K562 (cell line): ENCODE results near the gene PAK1IP1. TPM values are rescaled to one million over a fixed set of nuclear protein-coding genes. Genes with fewer than 3 reads are reported as not detected.

Experiments
- AFF1 ChIP-seq, 2 experiments: fragments of 450-650 bp; IDR thresholded peaks; 2 replicates each; pipeline ENCODE4 v1.6.1; 2018; ENCODE audit warnings: mild to moderate bottlenecking in 2 of 2, low read depth in 1 of 2; ENCODE audit not compliant: partially characterized antibody in 2 of 2
- CEBPZ ChIP-seq: fragments of 150-350 bp; IDR thresholded peaks from 2 replicates; pipeline ENCODE4 v1.6.1; 2014; ENCODE audit warnings: low read depth, mild to moderate bottlenecking, low read length, borderline replicate concordance
- CSDE1 ChIP-seq, 2 experiments: fragments of 450-650 bp; IDR thresholded peaks; 2 replicates each; pipeline ENCODE4 v1.6.1; 2016; ENCODE audit warnings: mild to moderate bottlenecking in 1 of 2
- FOXP4 ChIP-seq: sonication (generic); formaldehyde crosslinking; IDR thresholded peaks from 2 replicates; pipeline ENCODE4 v1.8.0; 2022; ENCODE audit warnings: mild to moderate bottlenecking, missing genetic modification reagents, borderline replicate concordance
- GATAD2A ChIP-seq: fragments of 450-650 bp; IDR thresholded peaks from 2 replicates; pipeline ENCODE4 v1.6.1; 2017
- HOMEZ ChIP-seq: fragments of 250-450 bp; sonication (Bioruptor Pico); IDR thresholded peaks from 2 replicates; pipeline ENCODE4 v1.4.0; 2020; ENCODE audit warnings: mild to moderate bottlenecking, moderate library complexity
- POLR2A ChIP-seq: fragments of 450-650 bp; conservative IDR thresholded peaks from 2 replicates; pipeline ENCODE4 v1.6.1; 2016
- POLR2AphosphoS2 ChIP-seq: IDR thresholded peaks from 2 replicates; pipeline ENCODE4 v1.6.1; 2012; ENCODE audit warnings: low read length, improper control_type of control experiment
- TSC22D4 ChIP-seq: fragments of 450-650 bp; IDR thresholded peaks from 2 replicates; pipeline ENCODE4 v1.6.1; 2016; ENCODE audit warnings: missing genetic modification characterization, missing biosample characterization, control low read depth
- YBX1 ChIP-seq: fragments of 450-650 bp; IDR thresholded peaks from 2 replicates; pipeline ENCODE4 v1.7.1; 2016; ENCODE audit warnings: mild to moderate bottlenecking
- ZNF274 ChIP-seq: IDR thresholded peaks from 2 replicates; pipeline ENCODE4 v1.6.1; 2011; ENCODE audit warnings: low read depth, mild to moderate bottlenecking, low read length, moderate library complexity, borderline replicate concordance
- ZNF280A ChIP-seq: fragments of 450-650 bp; IDR thresholded peaks from 2 replicates; pipeline ENCODE4 v1.6.1; 2018; ENCODE audit warnings: mild to moderate bottlenecking, low read depth; ENCODE audit not compliant: partially characterized antibody
- ZNF324 ChIP-seq: fragments of 250-450 bp; sonication (Bioruptor Pico); IDR thresholded peaks from 2 replicates; pipeline ENCODE4 v1.4.0; 2020; ENCODE audit warnings: mild to moderate bottlenecking
- ZNF408 ChIP-seq: fragments of 250-450 bp; sonication (Bioruptor Pico); IDR thresholded peaks from 2 replicates; pipeline ENCODE4 v1.4.0; 2020; ENCODE audit warnings: low read depth, mild to moderate bottlenecking, moderate library complexity
- ZNF507 ChIP-seq: conservative IDR thresholded peaks from 2 replicates; pipeline ENCODE4 v1.6.1; 2017; ENCODE audit warnings: missing genetic modification characterization, missing compliant biosample characterization
- ZNF75A ChIP-seq: fragments of 450-650 bp; formaldehyde crosslinking; IDR thresholded peaks from 2 replicates; pipeline ENCODE4 v1.4.0; 2020; ENCODE audit warnings: mild to moderate bottlenecking
- polyA plus RNA-seq, 8 experiments: library from polyadenylated mRNA; depleted of rRNA in 4 of 8; stranded (reverse) in 5 of 8; unstranded in 3 of 8; fragments of >200 nt; fragmentation: Nextera tagmentation in 2 of 8; fragmentation: Illumina TruSeq in 1 of 8; extraction: Ambion mirVana in 2 of 8; extraction: Trizol in 1 of 8; gene quantifications; 2 replicates each; pipeline versions ENCODE4 v1.2.1 to v1.2.3, GENCODE V29; 2011 to 2014; ENCODE audit warnings: inconsistent platforms in 1 of 8, missing spikeins in 1 of 8
- total RNA-seq, 7 experiments: library from RNA; depleted of rRNA in 6 of 7; stranded (reverse); fragments of >200 nt in 6 of 7; fragmentation: Illumina TruSeq in 2 of 7; extraction: Trizol in 2 of 7; gene quantifications; 2 replicates each; pipeline versions ENCODE4 v1.2.1 to v1.2.3, GENCODE V29; 2011 to 2021; ENCODE audit warnings: low replicate concordance in 1 of 7

Gene PAK1IP1
- total and polyA plus RNA-seq, 9 of the 15 experiments (the other 6 are each of a cell fraction or from before 2014, with no cell fraction given): 50.0 to 200 (median 87.0) TPM

GRCh38 chr6:10662207-10662606 is 32.6 kb upstream of the PAK1IP1 start (continued):
- no peak for TF ChIP-seq ZNF274
- TF ChIP-seq POLR2AphosphoS2: no peak
- peak; percentile 47 for TF ChIP-seq ZNF507 (tag)
- TF ChIP-seq AFF1 (IDR thresholded peaks at IDR 0.05; ENCODE audit: low read depth in 1 of 2, partially characterized antibody in 2 of 2): no peak
- no peak for TF ChIP-seq FOXP4 (CRISPR knock-in tag)
- peak; percentile 28; the same call in 1 of the 2 replicates for TF ChIP-seq ZNF324 (CRISPR knock-in tag)
- TF ChIP-seq YBX1: no peak
- no peak for TF ChIP-seq ZNF408 (CRISPR knock-in tag)
- TF ChIP-seq CEBPZ: no peak
- TF ChIP-seq TSC22D4 (tag): no peak
- 0 out of 2 replicates have a peak, but pooled peaks have one; percentile 52 for TF ChIP-seq ZNF75A (CRISPR knock-in tag)
- 0 out of 2 replicates have a peak, but pooled peaks have one; percentile 69 for TF ChIP-seq HOMEZ (CRISPR knock-in tag)
- TF ChIP-seq GATAD2A: no peak
- no peak for TF ChIP-seq ZNF280A
- no peak for TF ChIP-seq CSDE1 (IDR thresholded peaks at IDR 0.05)
- no peak for TF ChIP-seq POLR2A
